ENCODE measurements around the gene HTRA3.

The HTRA3 gene

GRCh38 chr4:8269535-8270417 lies at the start of gene HTRA3:
HTRA3 (plus strand) TSS chr4:8269754; CDS start chr4:8269969, 215 bp downstream.
- no peak for DNase-seq (ENCODE audit: low read depth)

DNA sequence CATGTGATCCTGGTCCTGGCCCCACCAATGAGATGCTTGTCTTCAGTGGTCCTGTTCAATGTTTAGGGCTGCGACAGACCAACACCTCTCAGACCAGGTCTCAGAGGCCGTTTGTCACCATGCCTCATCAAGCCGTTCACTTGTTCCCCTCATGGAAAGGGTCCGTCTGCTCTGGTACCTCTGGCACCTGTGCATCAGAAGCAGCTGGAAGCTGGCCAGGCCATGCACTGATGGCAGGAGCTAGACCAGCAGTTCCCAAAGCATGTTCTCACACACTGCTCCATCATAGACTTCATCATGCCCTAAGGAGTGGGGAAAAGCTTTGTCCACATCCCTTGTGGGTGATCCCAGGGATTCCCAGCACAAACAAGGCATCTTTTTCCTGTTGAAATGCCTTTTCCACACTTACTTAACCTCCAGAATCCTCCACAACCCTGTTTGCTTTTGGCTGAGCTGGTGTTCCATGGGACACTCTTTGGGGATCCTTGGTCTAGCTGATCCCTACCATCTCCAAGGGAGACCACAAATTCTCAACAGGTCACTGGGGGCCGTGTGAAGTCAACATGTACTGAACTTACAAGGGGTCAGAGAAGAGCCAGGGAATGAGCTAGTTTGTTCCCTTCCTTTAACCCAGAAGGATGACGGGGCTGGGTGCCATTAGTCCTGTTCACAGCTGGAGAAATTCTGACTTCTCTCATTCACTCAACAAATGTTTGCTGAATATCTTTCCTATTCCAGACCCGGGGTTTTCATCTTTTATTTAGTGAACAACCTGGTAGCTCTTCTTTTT lies 48.7 kb upstream of the HTRA3 start:
- no peak for DNase-seq (ENCODE audit: low read depth)

GRCh38 chr4:8221476-8221875 lies 48.1 kb upstream of the HTRA3 start:
- DNase-seq (ENCODE audit: low read depth), result no peak

GRCh38 chr4:8221985-8222384 lies 47.6 kb upstream of the HTRA3 start:
- no peak for DNase-seq (ENCODE audit: low read depth)

DNA sequence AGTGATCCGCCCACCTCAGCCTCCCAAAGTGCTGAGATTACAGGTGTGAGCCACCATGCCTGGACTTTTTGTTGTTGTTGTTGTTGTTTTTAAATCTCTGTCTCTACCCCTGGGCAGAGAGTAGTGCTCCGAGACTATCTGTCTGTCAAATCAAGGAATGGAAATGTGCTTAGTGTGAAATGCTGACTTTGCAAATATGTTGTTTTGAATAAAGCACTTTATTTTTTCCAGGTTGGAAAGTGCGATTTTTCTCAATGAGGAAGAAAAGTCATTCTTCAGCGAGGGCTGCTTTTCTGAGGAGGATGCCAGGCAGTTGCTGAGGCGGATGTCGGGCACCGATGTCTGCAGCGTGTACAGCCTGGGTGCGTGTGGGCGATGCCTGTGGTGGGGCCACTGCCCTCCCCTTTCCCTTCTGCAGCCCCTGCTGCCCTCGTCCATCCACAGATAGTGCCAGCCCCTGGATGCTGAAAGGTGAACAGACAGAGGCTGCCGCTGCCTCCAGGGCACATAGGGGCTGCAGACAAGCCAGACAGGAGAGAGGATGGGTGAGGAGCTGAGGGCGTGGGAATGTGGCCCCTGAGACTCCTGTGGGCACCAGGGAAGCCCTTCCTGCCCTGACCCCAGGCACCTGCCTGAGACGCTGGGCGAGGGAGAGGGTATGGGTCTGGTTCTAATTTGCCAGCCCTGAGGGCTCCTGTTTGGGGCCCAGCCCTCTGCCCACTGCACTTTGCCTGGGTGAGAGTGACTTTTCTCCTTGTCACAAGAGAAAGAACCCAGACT lies 46.8 kb upstream of the HTRA3 start:
- DNase-seq (ENCODE audit: low read depth), result no peak

GRCh38 chr4:8224267-8224974 lies 45.1 kb upstream of the HTRA3 start:
- no peak for DNase-seq (ENCODE audit: low read depth)

DNA sequence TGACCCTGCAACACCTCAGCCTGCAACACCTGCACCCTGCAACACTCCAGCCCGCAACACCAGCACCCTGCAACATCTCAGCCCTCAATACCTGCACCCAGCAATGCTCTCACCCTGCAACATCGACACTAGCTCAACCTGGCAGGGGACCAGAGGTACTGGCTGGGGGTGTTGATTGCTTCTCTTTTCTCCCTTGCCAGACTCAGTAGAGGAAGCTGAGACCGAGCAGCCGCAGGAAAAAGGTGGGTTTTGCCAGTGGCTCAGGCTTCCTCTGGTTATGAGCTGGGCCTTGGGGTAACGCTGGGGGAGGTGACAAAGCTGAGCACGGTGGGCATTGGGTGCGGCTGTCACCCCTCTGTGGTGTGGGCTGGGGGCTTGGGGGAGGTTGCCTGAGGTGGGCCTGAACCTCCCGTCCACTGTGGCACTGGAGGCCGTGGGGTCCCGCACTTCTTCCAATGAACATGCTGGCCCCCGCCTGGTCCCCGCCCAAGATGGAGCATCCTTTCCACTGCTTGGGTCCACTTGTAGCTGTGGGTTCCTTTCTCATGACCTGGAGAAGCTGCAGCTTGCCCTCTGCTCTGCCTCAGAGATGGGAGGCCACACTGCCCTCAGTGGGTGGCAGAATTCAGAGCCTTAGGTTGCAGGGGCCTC lies 44.5 kb upstream of the HTRA3 start:
- no peak for DNase-seq (ENCODE audit: low read depth)

GRCh38 chr4:8225706-8226443 lies 43.7 kb upstream of the HTRA3 start:
- DNase-seq (ENCODE audit: low read depth), result no peak

GRCh38 chr4:8227201-8227770 lies 42.3 kb upstream of the HTRA3 start:
- DNase-seq (ENCODE audit: low read depth), result no peak

DNA sequence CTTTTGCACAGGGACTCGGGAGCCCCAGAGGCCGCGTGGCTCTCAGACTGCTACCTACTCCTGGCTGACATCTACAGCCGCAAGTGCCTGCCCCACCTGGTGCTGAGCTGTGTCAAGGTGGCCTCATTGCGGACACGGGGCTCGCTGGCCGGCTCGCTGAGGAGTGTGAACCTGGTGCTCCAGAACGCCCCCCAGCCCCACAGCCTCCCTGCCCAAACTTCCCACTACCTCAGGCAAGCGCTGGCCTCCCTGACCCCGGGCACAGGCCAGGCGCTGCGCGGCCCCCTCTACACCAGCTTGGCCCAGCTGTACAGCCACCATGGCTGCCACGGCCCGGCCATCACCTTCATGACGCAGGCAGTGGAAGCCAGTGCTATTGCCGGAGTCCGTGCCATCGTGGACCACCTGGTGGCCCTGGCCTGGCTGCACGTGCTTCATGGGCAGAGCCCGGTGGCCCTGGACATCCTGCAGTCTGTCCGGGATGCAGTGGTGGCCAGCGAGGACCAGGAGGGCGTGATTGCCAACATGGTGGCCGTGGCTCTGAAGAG lies 41.7 kb upstream of the HTRA3 start:
- DNase-seq (ENCODE audit: low read depth), result no peak

- DNase-seq (ENCODE audit: low read depth), result peak; percentile 34
Observed at GRCh38 chr4:8228319-8229250, 41.0 kb upstream of the HTRA3 start.

GRCh38 chr4:8229331-8229975 lies 40.1 kb upstream of the HTRA3 start:
- DNase-seq (ENCODE audit: low read depth), result no peak

- no peak for DNase-seq (ENCODE audit: low read depth)
Observed at GRCh38 chr4:8230033-8230432, 39.5 kb upstream of the HTRA3 start.

DNA sequence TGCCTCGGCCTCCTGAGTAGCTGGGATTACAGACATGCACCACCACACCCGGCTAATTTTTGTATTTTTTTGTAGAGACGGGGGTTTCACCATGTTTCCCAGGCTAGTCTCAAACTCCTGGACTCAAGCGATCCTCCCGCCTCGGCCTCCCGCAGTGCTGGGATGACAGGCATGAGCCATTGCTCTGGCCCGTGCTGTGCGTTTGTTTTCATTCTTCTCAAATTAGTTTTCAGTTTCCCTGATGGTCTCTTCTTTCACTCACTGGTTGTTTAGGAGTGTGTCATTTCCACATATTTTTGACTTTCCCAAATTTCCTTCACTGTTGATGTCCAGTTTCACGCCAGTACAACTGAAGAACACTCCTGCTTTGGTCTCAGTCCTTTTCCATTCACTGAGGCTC lies 38.7 kb upstream of the HTRA3 start:
- no peak for DNase-seq (ENCODE audit: low read depth)

DNA sequence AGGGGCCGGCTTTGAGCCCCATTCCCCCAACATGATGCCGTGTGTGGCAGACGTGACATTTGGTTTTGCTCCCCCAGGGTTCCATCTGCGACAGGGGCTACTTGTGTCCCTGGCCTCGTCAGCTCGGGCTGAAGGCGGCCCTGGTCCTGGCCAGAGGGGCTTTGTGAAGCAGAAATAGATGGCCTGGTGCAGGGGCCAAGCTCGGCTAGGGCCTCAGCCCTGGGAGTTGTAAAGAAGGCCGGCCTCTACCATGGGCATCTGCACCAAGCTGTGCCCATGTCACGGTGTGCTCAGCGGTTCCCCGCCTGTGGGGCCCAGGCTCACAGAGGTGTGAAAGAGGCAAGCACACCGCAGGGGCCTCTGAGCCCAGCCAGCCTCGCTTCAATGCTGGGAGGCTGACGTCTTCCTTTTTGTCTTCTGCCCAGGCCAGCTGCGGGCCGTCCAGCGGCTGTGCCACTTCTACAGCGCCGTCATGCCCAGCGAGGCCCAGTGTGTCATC lies 38.0 kb upstream of the HTRA3 start:
- no peak for DNase-seq (ENCODE audit: low read depth)

GRCh38 chr4:8232748-8233147 lies 36.8 kb upstream of the HTRA3 start:
- no peak for DNase-seq (ENCODE audit: low read depth)

DNA sequence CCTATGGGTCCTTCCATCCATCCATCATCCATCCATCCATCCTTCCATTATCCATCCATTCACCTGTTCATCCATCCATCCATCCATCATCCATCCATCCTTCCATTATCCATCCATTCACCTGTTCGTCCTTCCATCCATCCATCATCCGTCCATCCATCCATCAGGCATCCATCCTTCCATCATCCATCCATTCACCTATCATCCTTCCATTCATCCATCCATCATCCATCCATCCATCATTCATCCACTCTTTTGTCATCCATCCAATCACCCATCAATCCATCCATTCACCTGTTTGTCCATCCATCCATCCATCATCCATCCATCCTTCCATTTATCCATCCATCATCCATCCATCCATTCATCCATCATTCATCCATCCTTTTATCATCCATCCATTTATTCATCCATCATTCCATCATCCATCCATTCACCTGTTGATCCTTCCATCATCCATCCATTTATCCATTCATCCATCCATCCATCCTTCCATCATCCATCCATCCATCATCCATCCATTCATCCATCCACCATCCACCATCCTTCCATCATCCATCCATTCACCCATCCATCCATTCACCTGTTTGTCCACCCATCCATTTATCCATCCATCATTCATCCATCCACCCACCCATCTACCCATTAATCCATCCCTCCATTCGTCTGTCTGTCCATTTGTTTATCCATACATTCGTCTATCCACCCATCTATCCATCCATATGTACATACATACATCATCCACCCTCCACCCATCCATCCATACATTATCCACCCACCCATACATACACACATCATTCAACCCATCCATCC lies 35.7 kb upstream of the HTRA3 start:
- no peak for DNase-seq (ENCODE audit: low read depth)

All from activated T-helper 1 cell treated with Interleukin-2 at 50 U/mL for 16 hours (primary cell).